Jurkat, Clone E6-1 (cell line): ENCODE results near the gene CLTCL1.
"Not testable (repeated sequence)": the region's sequence is repeated elsewhere in the genome, so short reads cannot be mapped to it uniquely, and the experiment has no call there.

Experiments used
- DNase-seq: peaks from one replicate; pipeline ENCODE4 v3.0.0-alpha.2; 2011; ENCODE audit warnings: low read depth, low spot score
- H3K4me3 ChIP-seq: 2 replicates; pipeline ENCODE4 v1.5.1; 2011; ENCODE audit warnings: mild to moderate bottlenecking, low read length, control low read depth, moderate library complexity

Gene CLTCL1

GRCh38 chr22:19260194-19260593 lies 31.3 kb downstream of the CLTCL1 start:
- peak overlapping the region; percentile 43; the same call in 1 of the 2 replicates for H3K4me3 ChIP-seq
- DNase-seq, result no peak

GRCh38 chr22:19258968-19259288 lies 32.6 kb downstream of the CLTCL1 start:
- not testable (repeated sequence) for DNase-seq, H3K4me3 ChIP-seq

- no peak overlapping the region for H3K4me3 ChIP-seq
- no peak for DNase-seq
These were observed 33.1 kb downstream of the CLTCL1 start for GRCh38 chr22:19258371-19258770.

- not testable (repeated sequence) for H3K4me3 ChIP-seq, DNase-seq
These were observed 35.2 kb downstream of the CLTCL1 start for GRCh38 chr22:19256362-19256761.

GRCh38 chr22:19253143-19253542 lies 38.4 kb downstream of the CLTCL1 start:
- no peak for DNase-seq
- H3K4me3 ChIP-seq, result no peak overlapping the region

GRCh38 chr22:19244600-19245352 lies 46.7 kb downstream of the CLTCL1 start:
- H3K4me3 ChIP-seq, result no peak overlapping the region
- peak; percentile 83 for DNase-seq

GRCh38 chr22:19242699-19243098 lies 48.8 kb downstream of the CLTCL1 start:
- H3K4me3 ChIP-seq, result no peak overlapping the region
- no peak for DNase-seq

- no peak for DNase-seq
- no peak overlapping the region for H3K4me3 ChIP-seq
These were observed 50.0 kb downstream of the CLTCL1 start for GRCh38 chr22:19241593-19241906.

- no peak for DNase-seq
- H3K4me3 ChIP-seq, result no peak overlapping the region
These were observed 50.5 kb downstream of the CLTCL1 start for GRCh38 chr22:19240813-19241592.

- no peak overlapping the region for H3K4me3 ChIP-seq
- no peak for DNase-seq
These were observed 52.1 kb downstream of the CLTCL1 start for GRCh38 chr22:19239464-19239863.

GRCh38 chr22:19238900-19239299 lies 52.6 kb downstream of the CLTCL1 start:
- H3K4me3 ChIP-seq, result no peak overlapping the region
- no peak for DNase-seq

GRCh38 chr22:19235874-19236273 lies 55.6 kb downstream of the CLTCL1 start:
- no peak for DNase-seq
- no peak overlapping the region for H3K4me3 ChIP-seq

- H3K4me3 ChIP-seq, result no peak overlapping the region
- DNase-seq, result no peak
These were observed 57.2 kb downstream of the CLTCL1 start for GRCh38 chr22:19234126-19234896.

GRCh38 chr22:19233189-19233661 lies 58.3 kb downstream of the CLTCL1 start:
- no peak for DNase-seq
- no peak overlapping the region for H3K4me3 ChIP-seq

GRCh38 chr22:19232623-19233022 lies 58.9 kb downstream of the CLTCL1 start:
- DNase-seq, result no peak
- H3K4me3 ChIP-seq, result no peak overlapping the region

GRCh38 chr22:19231986-19232385 lies 59.5 kb downstream of the CLTCL1 start:
- no peak for DNase-seq
- no peak overlapping the region for H3K4me3 ChIP-seq

GRCh38 chr22:19229600-19229999 lies 61.9 kb downstream of the CLTCL1 start:
- H3K4me3 ChIP-seq, result no peak overlapping the region
- DNase-seq, result no peak

- no peak for DNase-seq
- no peak overlapping the region for H3K4me3 ChIP-seq
These were observed 63.3 kb downstream of the CLTCL1 start for GRCh38 chr22:19228179-19228578.

GRCh38 chr22:19226428-19226827 lies 65.1 kb downstream of the CLTCL1 start:
- no peak overlapping the region for H3K4me3 ChIP-seq
- no peak for DNase-seq

GRCh38 chr22:19225560-19225959 lies 66.0 kb downstream of the CLTCL1 start:
- H3K4me3 ChIP-seq, result no peak overlapping the region
- no peak for DNase-seq
